H7 (cell line): ENCODE data around the gene SETDB1. TPM values are rescaled to one million over a fixed set of nuclear protein-coding genes. Genes with fewer than 3 reads are reported as not detected.
A peak's percentile ranks its signal among the peaks of the same experiment; 100 is the strongest.

Source experiments
- DNase-seq: peaks from one replicate; pipeline ENCODE4 v3.0.0; 2012
- H3K27me3 ChIP-seq: 2 replicates; pipeline ENCODE4 v1.6.0; 2011; ENCODE audit warnings: mild to moderate bottlenecking, low read length; ENCODE audit not compliant: control insufficient read depth, insufficient read depth
- H3K36me3 ChIP-seq: replicated peaks from 2 replicates; pipeline ENCODE4 v1.5.1; 2011; ENCODE audit warnings: low read length; ENCODE audit not compliant: control insufficient read depth, insufficient read depth
- H3K4me3 ChIP-seq: 2 replicates; pipeline ENCODE4 v1.5.1; 2011; ENCODE audit warnings: low read depth, mild to moderate bottlenecking, control low read depth, low read length, moderate library complexity; ENCODE audit not compliant: insufficient read depth
- total RNA-seq: library from RNA; depleted of rRNA; stranded (reverse); fragments of >200 nt; shearing (Covaris generic); gene quantifications from 2 replicates; pipeline ENCODE4 v1.2.3, GENCODE V29; 2014

The SETDB1 gene
- total RNA-seq, 1 experiment from 2014 or later, result 67.9 TPM

DNA sequence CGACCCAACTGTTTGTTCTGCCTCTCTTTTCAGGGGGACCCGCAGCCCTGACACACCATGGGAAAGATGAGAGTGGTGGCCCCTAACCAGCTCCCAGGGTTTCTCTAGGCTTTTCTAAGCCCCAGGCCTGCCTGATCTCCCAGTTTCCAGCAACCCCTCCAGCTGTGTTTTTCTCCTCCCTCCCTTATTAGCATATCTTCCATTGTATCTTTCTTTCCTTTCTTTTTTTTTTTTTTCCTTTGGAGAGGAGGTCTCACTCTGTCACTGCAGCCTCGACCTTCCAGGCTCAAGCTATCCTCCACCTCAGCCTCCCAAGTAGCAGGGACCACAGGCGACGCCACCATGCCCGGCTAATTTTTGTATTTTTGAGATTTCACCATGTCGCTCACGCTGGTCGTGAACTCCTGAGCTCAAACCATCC, 50.2 kb downstream of the SETDB1 start:
- H3K4me3 ChIP-seq, result no peak overlapping the region
- no peaks in the 10 kb centered on the region for H3K27me3 ChIP-seq
- peak; percentile 80 for DNase-seq
- no peaks in the 10 kb centered on the region for H3K36me3 ChIP-seq

DNA sequence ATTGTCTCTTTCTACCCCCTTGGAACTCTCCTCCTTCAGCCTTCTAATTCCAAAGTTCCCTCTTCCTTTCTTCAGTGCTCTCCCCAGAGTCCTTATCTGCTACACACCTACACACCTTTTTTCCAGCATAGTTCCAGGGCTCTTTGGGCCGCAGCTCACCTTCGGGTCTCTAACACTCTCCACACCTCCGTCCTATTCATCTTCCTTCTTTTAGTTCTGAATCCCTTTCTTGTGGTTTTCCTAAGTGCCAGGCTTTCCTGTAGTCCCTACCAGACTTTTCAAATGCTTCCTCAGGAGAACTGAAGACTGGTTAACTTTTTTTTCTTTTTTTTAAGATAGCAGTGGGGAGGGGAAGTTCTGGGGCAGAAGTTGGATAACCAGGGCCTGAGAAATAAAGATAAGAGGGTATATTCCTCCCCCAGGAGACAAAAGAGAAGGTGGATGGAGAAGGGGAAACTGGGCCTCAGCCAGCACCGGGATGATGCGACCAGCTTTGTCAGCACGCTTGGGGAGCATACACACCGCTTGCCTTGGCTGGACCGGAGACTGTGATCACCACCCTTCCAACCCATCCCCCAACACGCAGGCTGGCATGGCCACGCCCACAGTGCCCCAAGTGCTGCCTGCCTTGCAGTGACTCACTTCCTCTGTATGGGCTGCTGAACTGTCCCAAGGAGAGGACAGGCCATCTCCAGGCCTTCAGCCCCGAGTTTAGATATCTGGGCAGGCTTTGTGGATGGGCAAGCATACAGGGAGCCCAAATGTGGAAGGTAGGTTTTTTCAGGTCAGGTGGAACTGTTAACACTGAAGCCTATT, 50.9 kb downstream of the SETDB1 start:
- no peak overlapping the region for H3K4me3 ChIP-seq
- H3K36me3 ChIP-seq, result no peaks in the 10 kb centered on the region
- no peaks in the 10 kb centered on the region for H3K27me3 ChIP-seq
- peak; percentile 56 for DNase-seq

DNA sequence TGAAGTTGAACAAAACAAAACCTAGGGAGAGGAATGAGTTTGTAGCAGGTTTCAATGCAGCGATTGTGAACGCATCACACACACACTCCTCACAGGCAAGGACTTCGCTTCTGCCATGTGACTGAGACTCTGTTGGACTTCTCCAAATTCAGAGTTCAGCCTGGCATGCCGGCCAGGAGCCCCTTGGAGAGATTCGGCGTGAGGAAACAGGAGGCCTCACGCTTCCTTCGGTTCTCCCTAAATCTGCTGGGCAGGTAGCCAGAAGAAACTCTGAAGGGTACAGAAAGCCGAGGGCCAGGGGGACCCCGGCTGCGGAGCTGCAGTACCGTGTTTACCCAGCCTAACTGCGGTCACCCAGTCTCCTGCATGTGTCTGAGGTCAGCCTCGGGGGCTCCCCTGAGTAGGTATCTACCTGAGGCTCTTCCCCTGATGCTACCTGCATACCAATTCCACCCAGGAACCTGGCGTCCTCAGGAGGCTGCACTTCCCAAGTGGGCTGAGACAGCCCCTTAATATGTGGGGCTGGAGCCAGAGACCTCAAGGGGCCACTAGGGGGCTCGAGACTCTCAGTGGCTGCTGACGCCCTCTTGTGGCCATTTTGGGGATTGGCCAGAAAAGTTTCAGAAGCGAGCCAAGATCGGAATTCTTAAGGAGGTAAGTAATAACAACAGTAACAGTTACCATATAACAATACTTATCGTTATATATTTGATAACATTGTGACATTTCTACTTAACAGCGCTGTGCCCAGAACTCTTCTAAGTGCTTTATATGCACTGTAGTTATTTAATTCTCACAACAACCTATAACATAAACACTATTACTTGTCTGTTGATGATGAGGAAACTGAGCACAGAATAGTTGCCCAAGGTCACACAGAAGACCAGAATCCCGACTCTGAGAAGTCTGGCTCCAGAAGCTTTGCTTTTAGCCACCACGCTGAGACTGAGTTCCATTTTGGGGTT, 53.2 kb downstream of the SETDB1 start:
- no peak overlapping the region for H3K4me3 ChIP-seq
- peak; percentile 91 for DNase-seq
- no peaks in the 10 kb centered on the region for H3K36me3 ChIP-seq
- no peaks in the 10 kb centered on the region for H3K27me3 ChIP-seq

DNA sequence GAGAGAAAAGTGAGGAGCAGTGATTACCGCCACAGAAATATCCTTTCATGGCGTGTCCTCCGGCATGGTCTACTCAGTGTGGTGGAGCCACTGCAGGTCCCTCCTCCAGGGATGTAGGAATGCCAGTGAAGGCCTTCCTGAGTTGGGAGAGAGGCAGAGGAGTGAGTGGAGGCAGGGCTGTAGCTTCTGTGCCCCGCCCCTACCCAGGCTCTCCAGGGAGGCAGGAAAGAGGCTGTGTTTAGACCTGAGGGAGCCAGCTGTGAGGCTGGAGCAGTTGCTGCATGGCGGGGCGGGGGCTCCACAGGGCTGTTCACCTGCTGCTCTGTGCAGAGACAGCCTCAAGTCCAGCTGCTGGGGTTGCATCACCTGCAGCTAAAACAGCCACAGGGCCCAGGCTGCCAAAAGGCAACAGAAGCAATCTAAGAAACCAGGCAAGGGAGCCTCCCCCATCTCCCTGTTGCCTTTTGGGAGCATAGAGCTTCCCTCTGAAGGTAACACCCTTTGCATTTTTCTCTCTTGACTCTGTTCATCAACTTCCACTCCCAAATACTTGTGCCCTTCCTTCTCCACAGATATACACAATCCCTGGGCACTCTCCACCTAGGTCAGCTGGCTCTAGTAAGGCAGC, 55.1 kb downstream of the SETDB1 start:
- DNase-seq, result peak; percentile 89
- Histone ChIP-seq H3K36me3 (no peaks in the 10 kb centered on the region), H3K27me3 (no peaks in the 10 kb centered on the region), H3K4me3 (no peak overlapping the region)

DNA sequence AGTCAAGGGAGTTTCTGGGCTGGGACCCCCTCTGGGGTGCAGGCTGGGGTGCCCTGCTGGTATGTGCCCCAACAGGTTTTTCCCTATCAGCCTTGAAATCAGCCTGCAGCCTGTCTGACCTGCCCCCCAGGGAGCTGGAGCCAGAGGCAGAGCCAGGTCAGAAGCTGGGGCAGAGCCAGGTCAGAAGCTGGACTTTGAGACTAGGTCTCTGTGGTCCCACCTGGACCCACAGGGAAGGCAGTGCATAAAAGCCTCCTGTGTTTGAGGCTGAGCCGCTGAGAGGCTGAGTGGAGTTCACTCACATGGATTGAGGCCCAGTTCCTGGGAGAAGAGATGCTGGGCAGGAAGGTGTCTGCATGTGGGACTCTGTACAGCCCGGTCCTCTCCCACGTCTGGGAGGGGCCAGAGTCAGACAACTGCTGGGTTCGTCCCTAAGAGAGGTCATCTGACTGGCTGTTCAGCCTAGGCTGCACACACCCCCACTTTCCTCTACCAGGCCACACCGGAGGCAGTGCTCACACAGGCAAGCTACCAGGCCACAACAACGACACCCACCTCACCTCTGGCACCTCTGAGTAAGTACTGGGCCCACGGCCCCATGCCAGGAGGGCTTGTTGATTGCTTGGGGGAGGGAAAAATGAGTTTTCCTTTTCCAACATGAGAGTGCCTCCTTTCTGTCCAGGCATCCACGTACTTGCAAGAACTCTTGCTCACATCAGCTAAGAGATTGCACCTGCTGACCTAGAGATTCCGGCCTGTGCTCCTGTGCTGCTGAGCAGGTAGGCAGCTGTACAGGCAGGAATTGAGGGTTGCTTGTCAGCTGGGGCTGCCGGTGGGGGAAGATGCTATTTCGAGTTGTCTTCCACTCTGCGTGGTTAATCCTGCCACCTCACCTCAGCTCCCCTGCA, 55.9 kb downstream of the SETDB1 start, which contains the start of gene ANXA9:
Gene ANXA9 (plus strand): TSS at position 488 of the 908 bp plus-strand sequence. CDS start 814 bp downstream, outside the sequence.
- H3K4me3 ChIP-seq, result no peak within 1 kb of the TSS
- DNase-seq, result peak; percentile 63
- H3K27me3 ChIP-seq, result no peaks in the 10 kb centered on the region
- no peaks in the 10 kb centered on the region for H3K36me3 ChIP-seq

DNA sequence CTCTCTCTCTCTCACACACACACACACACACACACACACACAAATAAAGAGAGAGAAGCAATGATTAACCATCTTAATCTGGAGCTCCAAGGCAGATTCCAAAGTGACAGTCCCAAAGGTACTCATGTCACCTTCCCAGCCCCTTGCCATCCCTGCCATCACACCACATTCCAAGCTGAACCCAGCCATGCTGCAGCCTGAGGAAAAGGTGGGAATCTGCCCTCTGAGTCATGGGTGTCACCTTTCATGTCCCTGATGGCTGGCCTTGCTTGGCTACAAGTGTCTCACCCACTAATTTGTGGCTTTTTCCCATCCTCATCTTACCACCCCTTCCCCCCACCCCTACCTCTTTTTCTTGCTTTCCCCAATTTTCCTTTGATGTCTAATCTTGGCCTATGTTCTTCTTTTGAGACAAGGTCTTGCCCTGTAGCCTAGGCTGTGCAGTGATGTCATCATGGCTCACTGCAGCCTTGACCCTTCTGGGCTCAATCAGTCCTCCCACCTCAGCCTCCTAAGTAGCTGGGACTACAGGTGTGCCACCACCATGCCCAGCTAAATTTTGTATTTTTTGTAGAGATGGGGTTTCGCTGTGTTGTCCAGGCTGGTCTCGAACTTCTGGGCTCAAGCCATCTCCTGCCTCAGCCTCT, 59.1 kb downstream of the SETDB1 start:
- H3K4me3 ChIP-seq, result no peak overlapping the region
- DNase-seq, result no peak
- H3K36me3 ChIP-seq, result no peaks in the 10 kb centered on the region
- no peaks in the 10 kb centered on the region for H3K27me3 ChIP-seq

DNA sequence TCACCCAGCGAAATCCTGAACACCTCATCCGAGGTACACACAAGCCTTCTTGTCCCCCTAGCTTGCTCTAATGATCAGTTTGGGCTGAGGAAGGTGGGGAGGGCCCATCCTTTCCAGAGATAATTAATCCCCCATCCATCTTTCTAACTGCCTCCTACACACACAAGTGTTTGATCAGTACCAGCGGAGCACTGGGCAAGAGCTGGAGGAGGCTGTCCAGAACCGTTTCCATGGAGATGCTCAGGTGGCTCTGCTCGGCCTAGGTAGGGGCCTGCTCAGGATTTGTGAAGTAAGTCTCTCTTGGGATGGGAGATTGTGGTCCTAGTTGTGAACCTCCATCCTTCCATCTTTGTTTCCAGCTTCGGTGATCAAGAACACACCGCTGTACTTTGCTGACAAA, 61.8 kb downstream of the SETDB1 start:
- no peak overlapping the region for H3K4me3 ChIP-seq
- DNase-seq, result no peak
- H3K36me3 ChIP-seq, result no peaks in the 10 kb centered on the region
- no peaks in the 10 kb centered on the region for H3K27me3 ChIP-seq

DNA sequence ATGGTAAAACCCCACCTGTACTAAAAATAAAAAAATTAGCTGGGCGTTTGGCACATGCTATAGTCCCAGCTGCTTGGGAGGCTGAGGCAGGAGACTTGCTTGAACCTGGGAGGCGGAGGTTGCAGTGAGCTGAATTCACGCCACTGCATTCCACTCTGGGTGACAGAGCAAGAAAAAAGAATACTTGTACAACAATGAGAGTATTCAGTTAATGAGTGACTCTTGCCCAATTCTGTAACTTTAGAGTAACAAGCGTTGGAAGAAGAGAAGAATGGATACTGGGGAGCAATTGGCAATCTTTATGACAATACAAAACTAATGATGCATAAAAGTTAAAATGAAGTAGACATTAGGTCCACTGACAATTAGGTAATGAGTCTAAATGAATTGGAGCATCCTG, 66.5 kb downstream of the SETDB1 start:
- H3K4me3 ChIP-seq, result no peak overlapping the region
- no peaks in the 10 kb centered on the region for H3K27me3 ChIP-seq
- H3K36me3 ChIP-seq, result no peaks in the 10 kb centered on the region
- DNase-seq, result no peak

DNA sequence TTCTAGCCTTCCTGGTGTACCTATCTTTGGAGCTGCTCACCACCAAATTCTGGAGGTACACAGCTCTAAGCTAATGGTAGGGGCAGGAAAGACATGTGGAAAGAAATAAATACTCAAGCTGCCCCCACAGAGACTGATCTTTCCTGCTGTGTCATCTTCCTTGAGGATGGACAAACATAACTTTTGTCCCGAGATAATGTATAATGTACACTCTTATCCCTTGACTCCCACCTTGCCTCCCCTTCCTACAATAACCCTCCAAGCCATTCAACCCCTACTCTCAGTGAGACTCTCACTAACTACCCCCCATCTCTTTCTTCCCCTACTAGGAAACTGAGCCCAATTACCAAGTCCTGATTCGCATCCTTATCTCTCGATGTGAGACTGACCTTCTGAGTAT, 68.1 kb downstream of the SETDB1 start:
- no peak for DNase-seq
- no peaks in the 10 kb centered on the region for H3K27me3 ChIP-seq
- H3K4me3 ChIP-seq, result no peak overlapping the region
- H3K36me3 ChIP-seq, result 0 out of 2 replicates have a peak, but pooled peaks cover 1% of the 10 kb centered on the region

DNA sequence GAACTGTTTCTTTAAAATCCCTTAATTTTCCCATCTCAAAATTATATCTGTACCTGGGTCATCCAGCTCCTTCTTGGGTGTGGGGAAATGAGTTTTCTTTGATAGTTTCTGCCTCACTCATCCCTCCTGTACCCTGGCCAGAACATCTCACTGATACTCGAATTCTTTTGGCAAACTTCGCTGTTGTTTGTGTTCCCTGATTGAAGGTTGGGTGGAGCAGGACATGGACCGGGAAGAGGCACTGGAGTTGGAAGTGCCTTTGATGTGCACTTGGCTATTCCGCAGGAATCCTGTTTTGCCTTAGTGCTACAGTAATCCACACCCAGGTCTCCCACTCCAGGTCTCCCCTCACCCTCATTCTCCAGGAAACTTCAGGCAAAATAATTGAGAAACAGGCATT, 69.3 kb downstream of the SETDB1 start:
- Histone ChIP-seq H3K4me3 (no peak overlapping the region), H3K36me3 (0 out of 2 replicates have a peak, but pooled peaks cover 1% of the 10 kb centered on the region), H3K27me3 (no peaks in the 10 kb centered on the region)
- DNase-seq, result no peak

DNA sequence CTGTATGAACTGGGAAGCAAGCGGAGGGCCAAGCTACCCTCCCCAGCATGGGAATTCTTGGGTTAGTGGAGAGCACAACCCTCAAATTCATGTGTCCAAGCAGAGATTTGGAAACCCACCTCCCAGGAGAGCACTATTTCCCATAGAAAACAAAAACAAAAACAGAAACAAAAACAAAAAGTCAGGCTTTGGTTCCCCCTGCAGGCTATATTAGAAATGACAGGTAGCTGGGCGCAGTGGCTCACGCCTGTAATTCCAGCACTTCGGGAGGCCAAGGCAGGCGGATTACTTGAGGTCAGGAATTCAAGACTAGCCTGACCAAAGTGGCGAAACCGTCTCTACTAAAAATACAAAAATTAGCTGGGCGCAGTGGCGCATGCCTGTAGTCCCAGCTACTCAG, 69.7 kb downstream of the SETDB1 start:
- H3K36me3 ChIP-seq, result 0 out of 2 replicates have a peak, but pooled peaks cover 1% of the 10 kb centered on the region
- no peak overlapping the region for H3K4me3 ChIP-seq
- H3K27me3 ChIP-seq, result no peaks in the 10 kb centered on the region
- peak; percentile 61 for DNase-seq

DNA sequence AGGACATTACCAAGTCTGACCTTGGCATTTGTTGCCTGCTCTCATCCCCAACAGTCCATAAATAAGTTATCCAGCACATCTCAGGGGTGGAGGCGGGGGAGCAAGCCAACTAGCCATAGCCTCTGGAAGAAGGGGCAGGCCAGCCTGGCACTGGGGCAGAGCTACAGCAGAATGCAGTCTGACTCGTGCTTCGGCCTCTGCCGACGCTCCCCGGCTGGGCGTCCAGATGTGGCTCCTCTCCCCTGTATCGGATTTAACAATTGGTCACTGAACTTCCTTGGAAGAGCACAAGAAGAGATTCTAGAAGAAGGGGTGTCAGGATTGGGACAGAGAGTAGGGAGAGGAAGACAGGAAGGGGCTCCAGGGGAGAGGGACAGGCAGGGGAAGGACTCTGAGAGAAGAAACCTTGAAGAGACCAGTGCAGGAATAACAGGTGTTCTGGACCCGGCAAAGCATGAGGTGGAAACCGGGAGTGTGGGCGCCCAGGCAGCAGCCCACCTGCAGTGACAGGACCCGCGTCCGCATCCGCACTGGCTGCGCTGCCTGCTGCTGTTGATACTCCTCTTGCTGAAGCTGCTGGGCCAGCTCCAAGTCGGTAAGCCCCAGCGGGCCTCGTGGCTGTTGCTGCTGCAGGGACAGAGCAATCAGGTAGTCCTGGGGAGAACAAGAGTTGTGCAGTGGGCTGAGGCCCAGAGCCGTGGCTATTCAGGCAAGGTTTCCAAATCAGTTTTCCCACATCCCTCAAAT, 71.1 kb downstream of the SETDB1 start:
- DNase-seq, result no peak
- Histone ChIP-seq H3K4me3 (no peak overlapping the region), H3K27me3 (no peaks in the 10 kb centered on the region), H3K36me3 (peaks cover 3% of the 10 kb centered on the region; the same call in 1 of the 2 replicates)

DNA sequence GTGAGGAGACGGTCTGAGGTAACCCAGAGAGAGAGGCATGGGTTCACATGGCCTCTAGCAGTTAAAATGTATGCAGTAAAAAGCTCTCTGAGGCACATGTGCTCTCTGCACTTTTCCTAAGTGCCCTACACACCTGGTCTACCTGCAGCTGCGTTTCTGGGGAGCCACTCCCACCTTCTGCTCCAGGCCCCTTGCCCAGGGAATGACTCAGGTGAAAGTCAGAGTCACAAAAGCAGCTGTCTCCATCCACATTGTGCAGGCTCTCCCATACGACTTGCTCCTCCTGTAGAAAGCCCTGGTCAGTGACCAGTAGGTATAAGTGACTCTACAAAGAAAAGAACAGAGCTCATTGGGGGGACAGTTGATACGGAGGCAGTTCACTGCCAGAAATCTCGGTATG, 71.8 kb downstream of the SETDB1 start:
- Histone ChIP-seq H3K36me3 (peaks cover 3% of the 10 kb centered on the region; the same call in 1 of the 2 replicates), H3K27me3 (no peaks in the 10 kb centered on the region), H3K4me3 (no peak overlapping the region)
- no peak for DNase-seq
